Measurements from ENCODE around the gene REX1BD.

DNA sequence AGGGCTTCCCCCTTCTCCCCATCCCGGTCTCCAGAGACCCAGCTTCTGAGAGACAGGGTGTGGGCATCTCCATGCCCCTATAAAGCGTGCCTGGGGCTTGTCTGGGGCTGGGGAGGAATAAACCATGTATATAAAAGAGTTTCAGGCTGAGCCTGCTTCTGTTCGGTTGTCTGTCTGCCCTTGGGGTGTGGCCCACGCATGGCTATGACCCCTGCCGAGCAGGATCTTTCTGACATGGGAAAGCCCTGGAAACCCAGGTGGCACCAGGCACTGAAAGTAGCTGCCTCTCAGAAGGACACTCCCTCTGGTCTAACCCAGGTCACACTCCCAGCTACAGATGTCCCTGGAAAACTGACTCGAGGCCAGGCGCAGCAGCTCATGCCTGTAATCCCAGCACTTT is 32.3 kb downstream of the REX1BD start:
- no peak for TF ChIP-seq POLR2A (IDR thresholded peaks at IDR 0.05; ENCODE audit: borderline replicate concordance, extremely low read depth, insufficient read depth, insufficient read length)
- TF ChIP-seq, protein P1, sequence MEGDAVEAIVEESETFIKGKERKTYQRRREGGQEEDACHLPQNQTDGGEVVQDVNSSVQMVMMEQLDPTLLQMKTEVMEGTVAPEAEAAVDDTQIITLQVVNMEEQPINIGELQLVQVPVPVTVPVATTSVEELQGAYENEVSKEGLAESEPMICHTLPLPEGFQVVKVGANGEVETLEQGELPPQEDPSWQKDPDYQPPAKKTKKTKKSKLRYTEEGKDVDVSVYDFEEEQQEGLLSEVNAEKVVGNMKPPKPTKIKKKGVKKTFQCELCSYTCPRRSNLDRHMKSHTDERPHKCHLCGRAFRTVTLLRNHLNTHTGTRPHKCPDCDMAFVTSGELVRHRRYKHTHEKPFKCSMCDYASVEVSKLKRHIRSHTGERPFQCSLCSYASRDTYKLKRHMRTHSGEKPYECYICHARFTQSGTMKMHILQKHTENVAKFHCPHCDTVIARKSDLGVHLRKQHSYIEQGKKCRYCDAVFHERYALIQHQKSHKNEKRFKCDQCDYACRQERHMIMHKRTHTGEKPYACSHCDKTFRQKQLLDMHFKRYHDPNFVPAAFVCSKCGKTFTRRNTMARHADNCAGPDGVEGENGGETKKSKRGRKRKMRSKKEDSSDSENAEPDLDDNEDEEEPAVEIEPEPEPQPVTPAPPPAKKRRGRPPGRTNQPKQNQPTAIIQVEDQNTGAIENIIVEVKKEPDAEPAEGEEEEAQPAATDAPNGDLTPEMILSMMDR (IDR thresholded peaks at IDR 0.05 in 2 of 3, conservative IDR thresholded peaks at IDR 0.05 in 1 of 3; ENCODE audit: borderline replicate concordance in 1 of 3, insufficient read depth in 1 of 3, low read depth in 2 of 3, low read length in 2 of 3): no peak
- TF ChIP-seq, protein P2, sequence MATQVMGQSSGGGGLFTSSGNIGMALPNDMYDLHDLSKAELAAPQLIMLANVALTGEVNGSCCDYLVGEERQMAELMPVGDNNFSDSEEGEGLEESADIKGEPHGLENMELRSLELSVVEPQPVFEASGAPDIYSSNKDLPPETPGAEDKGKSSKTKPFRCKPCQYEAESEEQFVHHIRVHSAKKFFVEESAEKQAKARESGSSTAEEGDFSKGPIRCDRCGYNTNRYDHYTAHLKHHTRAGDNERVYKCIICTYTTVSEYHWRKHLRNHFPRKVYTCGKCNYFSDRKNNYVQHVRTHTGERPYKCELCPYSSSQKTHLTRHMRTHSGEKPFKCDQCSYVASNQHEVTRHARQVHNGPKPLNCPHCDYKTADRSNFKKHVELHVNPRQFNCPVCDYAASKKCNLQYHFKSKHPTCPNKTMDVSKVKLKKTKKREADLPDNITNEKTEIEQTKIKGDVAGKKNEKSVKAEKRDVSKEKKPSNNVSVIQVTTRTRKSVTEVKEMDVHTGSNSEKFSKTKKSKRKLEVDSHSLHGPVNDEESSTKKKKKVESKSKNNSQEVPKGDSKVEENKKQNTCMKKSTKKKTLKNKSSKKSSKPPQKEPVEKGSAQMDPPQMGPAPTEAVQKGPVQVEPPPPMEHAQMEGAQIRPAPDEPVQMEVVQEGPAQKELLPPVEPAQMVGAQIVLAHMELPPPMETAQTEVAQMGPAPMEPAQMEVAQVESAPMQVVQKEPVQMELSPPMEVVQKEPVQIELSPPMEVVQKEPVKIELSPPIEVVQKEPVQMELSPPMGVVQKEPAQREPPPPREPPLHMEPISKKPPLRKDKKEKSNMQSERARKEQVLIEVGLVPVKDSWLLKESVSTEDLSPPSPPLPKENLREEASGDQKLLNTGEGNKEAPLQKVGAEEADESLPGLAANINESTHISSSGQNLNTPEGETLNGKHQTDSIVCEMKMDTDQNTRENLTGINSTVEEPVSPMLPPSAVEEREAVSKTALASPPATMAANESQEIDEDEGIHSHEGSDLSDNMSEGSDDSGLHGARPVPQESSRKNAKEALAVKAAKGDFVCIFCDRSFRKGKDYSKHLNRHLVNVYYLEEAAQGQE (IDR thresholded peaks at IDR 0.05; ENCODE audit: low read depth): no peak
- no peak for TF ChIP-seq JUND (IDR thresholded peaks at IDR 0.05)
- TF ChIP-seq YY1 (IDR thresholded peaks at IDR 0.05; ENCODE audit: extremely low read depth, insufficient replicate concordance, low read depth, low read length): no peak

Data from HCT116 (cell line).